Mesothelial cell of epicardium (in vitro differentiated cells): Measurements from ENCODE around the gene CREB3L1. TPM values are rescaled to one million over a fixed set of nuclear protein-coding genes. Genes with fewer than 3 reads are reported as not detected.

Source experiments
- DNase-seq, 2 experiments: peaks; one replicate each; pipeline ENCODE4 v3.0.0; 2021; ENCODE audit warnings: low spot score in 2 of 2; ENCODE audit not compliant: unreplicated experiment in 2 of 2
- H3K27ac Mint-ChIP-seq: 2 replicates; pipeline ENCODE4 v1.8.0; 2021; ENCODE audit warnings: mixed read lengths
- H3K27me3 Mint-ChIP-seq: 2 replicates; pipeline ENCODE4 v1.8.0; 2021; ENCODE audit warnings: low read depth, mixed read lengths
- H3K36me3 Mint-ChIP-seq: 2 replicates; pipeline ENCODE4 v1.8.0; 2021; ENCODE audit warnings: mixed read lengths
- H3K4me1 Mint-ChIP-seq: 2 replicates; pipeline ENCODE4 v1.8.0; 2021; ENCODE audit warnings: mixed read lengths
- H3K4me3 Mint-ChIP-seq: 2 replicates; pipeline ENCODE4 v1.8.0; 2021; ENCODE audit warnings: mild to moderate bottlenecking, moderate library complexity, mixed read lengths
- H3K9me3 Mint-ChIP-seq: 2 replicates; pipeline ENCODE4 v1.8.0; 2021; ENCODE audit warnings: mixed read lengths
- total RNA-seq: library from RNA; stranded (reverse); gene quantifications from 3 replicates; pipeline ENCODE4 v1.2.1, GENCODE V29; 2021
- TF ChIP-seq, protein P1 (sequence below): fragments of 200-600 bp; sonication (generic); IDR thresholded peaks from one replicate; pipeline ENCODE4 v1.5.0; 2021; ENCODE audit warnings: antibody characterized with exemption; ENCODE audit not compliant: unreplicated experiment

Gene CREB3L1
- total RNA-seq, 1 donor from 2014 or later, result 34.5 TPM

DNA sequence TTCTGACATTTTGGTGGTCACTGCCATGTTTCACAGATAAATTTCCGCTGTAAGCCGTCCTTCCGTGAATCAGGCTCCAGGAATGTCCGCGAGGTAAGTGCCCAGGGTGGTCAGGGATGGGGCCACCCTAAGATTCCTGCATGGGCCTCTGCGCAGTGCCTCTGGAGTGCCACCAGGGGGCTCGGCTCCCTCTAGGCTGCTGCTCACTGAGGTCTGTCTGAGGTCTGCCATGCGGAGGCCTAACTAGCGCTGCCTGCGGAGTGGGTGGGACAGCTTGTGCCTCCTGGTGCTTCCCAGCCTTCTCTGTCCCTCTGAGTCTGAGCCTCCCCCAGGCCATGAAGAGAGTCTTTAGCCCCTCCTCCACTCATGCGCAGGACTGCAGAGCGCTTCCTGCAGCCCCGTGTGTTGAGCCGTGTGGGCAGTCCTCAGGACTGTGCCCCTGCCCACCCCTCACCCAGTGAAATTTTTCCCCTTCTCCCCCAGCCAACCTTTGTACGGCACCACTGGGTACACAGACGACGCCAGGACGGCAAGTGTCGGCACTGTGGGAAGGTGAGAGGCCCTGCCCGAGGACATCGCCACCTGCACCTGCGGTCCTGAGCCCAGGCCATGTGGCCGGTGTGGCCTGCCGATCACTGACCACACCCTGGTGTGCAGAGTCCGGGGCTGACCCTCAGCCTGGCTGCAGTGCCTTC, 92.1 kb downstream of the CREB3L1 start:
- peaks cover 15% of the 10 kb centered on the region for H3K4me1 Mint-ChIP-seq
- DNase-seq, result peak in 1 of 2 experiments; percentile 73
- H3K4me3 Mint-ChIP-seq, result no peak overlapping the region
- H3K27me3 Mint-ChIP-seq, result no peaks in the 10 kb centered on the region
- H3K27ac Mint-ChIP-seq, result no peak overlapping the region
- peaks cover 3% of the 10 kb centered on the region for H3K36me3 Mint-ChIP-seq
- TF ChIP-seq, protein P1, sequence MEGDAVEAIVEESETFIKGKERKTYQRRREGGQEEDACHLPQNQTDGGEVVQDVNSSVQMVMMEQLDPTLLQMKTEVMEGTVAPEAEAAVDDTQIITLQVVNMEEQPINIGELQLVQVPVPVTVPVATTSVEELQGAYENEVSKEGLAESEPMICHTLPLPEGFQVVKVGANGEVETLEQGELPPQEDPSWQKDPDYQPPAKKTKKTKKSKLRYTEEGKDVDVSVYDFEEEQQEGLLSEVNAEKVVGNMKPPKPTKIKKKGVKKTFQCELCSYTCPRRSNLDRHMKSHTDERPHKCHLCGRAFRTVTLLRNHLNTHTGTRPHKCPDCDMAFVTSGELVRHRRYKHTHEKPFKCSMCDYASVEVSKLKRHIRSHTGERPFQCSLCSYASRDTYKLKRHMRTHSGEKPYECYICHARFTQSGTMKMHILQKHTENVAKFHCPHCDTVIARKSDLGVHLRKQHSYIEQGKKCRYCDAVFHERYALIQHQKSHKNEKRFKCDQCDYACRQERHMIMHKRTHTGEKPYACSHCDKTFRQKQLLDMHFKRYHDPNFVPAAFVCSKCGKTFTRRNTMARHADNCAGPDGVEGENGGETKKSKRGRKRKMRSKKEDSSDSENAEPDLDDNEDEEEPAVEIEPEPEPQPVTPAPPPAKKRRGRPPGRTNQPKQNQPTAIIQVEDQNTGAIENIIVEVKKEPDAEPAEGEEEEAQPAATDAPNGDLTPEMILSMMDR, result peak; percentile 77
- H3K9me3 Mint-ChIP-seq, result no peaks in the 10 kb centered on the region

DNA sequence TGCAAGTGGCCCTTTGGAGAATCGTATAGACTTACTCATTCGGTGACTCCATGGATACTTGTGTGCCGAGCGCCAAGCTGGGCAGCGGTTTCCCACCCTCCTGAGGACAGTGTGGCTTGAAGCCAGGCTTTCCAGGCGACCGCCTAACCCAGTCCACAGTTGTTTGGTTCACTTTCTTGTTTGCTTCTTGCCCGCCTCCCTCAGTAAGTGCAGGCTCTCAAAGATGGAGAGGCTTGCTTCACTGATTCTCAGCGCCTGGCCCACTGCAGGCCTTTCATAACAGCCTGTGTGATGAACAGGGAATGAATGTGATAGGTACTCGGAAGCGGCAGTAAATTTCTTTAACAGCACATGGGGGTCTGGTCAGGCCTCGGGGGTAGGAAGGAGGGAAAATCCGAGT, 92.8 kb downstream of the CREB3L1 start:
- Mint-ChIP-seq H3K4me3 (no peak overlapping the region), H3K27ac (no peak overlapping the region), H3K36me3 (peaks cover 3% of the 10 kb centered on the region), H3K9me3 (no peaks in the 10 kb centered on the region), H3K27me3 (no peaks in the 10 kb centered on the region), H3K4me1 (peaks cover 15% of the 10 kb centered on the region)
- TF ChIP-seq, protein P1, result no peak
- DNase-seq, result no peak

Other genes with a start within 250 kb of the CREB3L1 start
- gene PHF21A, start 156.2 kb upstream of the CREB3L1 start, total RNA-seq, result 102 to 110 TPM (median 106 TPM) in 3 replicates
- 46.3 to 50.6 TPM (median 46.5 TPM) in 3 replicates for gene DGKZ, start 69.8 kb downstream of the CREB3L1 start, total RNA-seq
- 1,547 to 1,604 TPM (median 1,586 TPM) in 3 replicates for gene MDK, start 104.0 kb downstream of the CREB3L1 start, total RNA-seq
- gene CHRM4, start 114.1 kb downstream of the CREB3L1 start, total RNA-seq, result 0.42 to 0.68 TPM (median 0.51 TPM) in 3 replicates